LNCAP (cell line): ENCODE results near the gene EEA1.

Experiments used
- CTCF ChIP-seq: fragments of 450-650 bp; IDR thresholded peaks from 2 replicates; pipeline ENCODE4 v1.5.1; 2017; ENCODE audit warnings: mild to moderate bottlenecking

The EEA1 gene

GRCh38 chr12:92726850-92727249 lies 202.2 kb downstream of the EEA1 start:
- no peak for TF ChIP-seq CTCF

GRCh38 chr12:92722897-92723296 lies 206.2 kb downstream of the EEA1 start:
- no peak for TF ChIP-seq CTCF

- no peak for TF ChIP-seq CTCF
These were observed 207.4 kb downstream of the EEA1 start for GRCh38 chr12:92721656-92722055.

GRCh38 chr12:92721130-92721529 lies 208.0 kb downstream of the EEA1 start:
- TF ChIP-seq CTCF = no peak
